Neural cell (in vitro differentiated cells): ENCODE measurements around the gene C12orf42.

ENCODE experiments used
- CTCF ChIP-seq: fragments of 450-650 bp; IDR thresholded peaks from 2 replicates; pipeline ENCODE4 v1.5.1; 2014; ENCODE audit warnings: antibody characterized with exemption, mild to moderate bottlenecking, moderate library complexity; ENCODE audit not compliant: poor library complexity, severe bottlenecking
- EP300 ChIP-seq: fragments of 450-650 bp; conservative IDR thresholded peaks from 2 replicates; pipeline ENCODE4 v1.6.1; 2014; ENCODE audit warnings: antibody characterized with exemption, mild to moderate bottlenecking, moderate library complexity; ENCODE audit not compliant: poor library complexity, severe bottlenecking
- POLR2AphosphoS5 ChIP-seq: IDR thresholded peaks from 2 replicates; pipeline ENCODE4 v1.6.1; 2012

- no peak for TF ChIP-seq CTCF
- TF ChIP-seq POLR2AphosphoS5, result no peak
- TF ChIP-seq EP300, result no peak
Observed at GRCh38 chr12:103538397-103538796, 42.6 kb upstream of the C12orf42 start.
